Ectodermal cell (in vitro differentiated cells): ENCODE measurements around the gene TSHZ2.

ENCODE experiments used
- H3K27ac ChIP-seq: 2 replicates; pipeline ENCODE4 v1.7.0; 2013; ENCODE audit warnings: mild to moderate bottlenecking, low read depth, low read length; ENCODE audit not compliant: insufficient read depth, poor library complexity, severe bottlenecking
- H3K27me3 ChIP-seq: 2 replicates; pipeline ENCODE4 v1.7.0; 2013; ENCODE audit warnings: mild to moderate bottlenecking, low read length; ENCODE audit not compliant: insufficient read depth, control insufficient read depth, poor library complexity, severe bottlenecking
- H3K36me3 ChIP-seq: one replicate; pipeline ENCODE4 v1.7.0; 2013; ENCODE audit warnings: low read length; ENCODE audit not compliant: control insufficient read depth, insufficient read depth
- H3K4me1 ChIP-seq: one replicate; pipeline ENCODE4 v1.7.0; 2013; ENCODE audit warnings: low read length; ENCODE audit not compliant: control insufficient read depth, insufficient read depth
- H3K4me3 ChIP-seq: 2 replicates; pipeline ENCODE4 v1.7.0; 2013; ENCODE audit warnings: low read depth, low read length, control low read depth; ENCODE audit not compliant: insufficient read depth
- H3K9me3 ChIP-seq: 2 replicates; pipeline ENCODE4 v1.7.0; 2013; ENCODE audit warnings: mild to moderate bottlenecking, low read length, moderate library complexity; ENCODE audit not compliant: control insufficient read depth
- WGBS, 2 experiments: methylation state at CpG; one replicate each; pipeline ENCODE4 v1.1.7; 2013; ENCODE audit warnings: missing lambda C conversion rate in 2 of 2; 5-methylcytosine and 5-hydroxymethylcytosine counted together

The TSHZ2 gene

DNA sequence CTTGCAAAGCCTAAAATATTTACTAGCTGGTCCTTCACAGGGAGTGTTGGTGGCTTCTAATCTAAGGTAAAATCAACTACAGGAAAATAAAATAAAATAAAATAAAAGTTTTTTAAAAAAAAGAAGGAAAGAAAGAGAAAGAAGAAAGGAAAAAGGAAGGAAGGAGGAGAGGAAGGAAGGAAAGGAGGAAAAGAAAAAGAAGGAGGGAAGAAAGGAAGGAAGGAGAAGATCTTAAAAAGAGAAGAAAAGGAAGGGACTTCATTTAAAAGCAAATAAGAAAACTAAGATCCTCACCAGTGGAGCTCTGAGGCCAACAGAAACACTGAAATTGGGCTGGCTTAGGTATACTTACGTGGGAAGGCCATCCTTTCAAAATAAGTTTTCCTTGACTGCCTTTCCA, 178.4 kb downstream of the TSHZ2 start:
- no peaks in the 10 kb centered on the region for H3K9me3 ChIP-seq
- H3K36me3 ChIP-seq: no peaks in the 10 kb centered on the region
- H3K27ac ChIP-seq: no peak overlapping the region
- peaks cover 17% of the 10 kb centered on the region for H3K4me1 ChIP-seq
- WGBS, 2 experiments: 81 to 86% methylated on average over 1 of the region's 1 CpG
- no peaks in the 10 kb centered on the region for H3K27me3 ChIP-seq
- H3K4me3 ChIP-seq: no peak overlapping the region

DNA sequence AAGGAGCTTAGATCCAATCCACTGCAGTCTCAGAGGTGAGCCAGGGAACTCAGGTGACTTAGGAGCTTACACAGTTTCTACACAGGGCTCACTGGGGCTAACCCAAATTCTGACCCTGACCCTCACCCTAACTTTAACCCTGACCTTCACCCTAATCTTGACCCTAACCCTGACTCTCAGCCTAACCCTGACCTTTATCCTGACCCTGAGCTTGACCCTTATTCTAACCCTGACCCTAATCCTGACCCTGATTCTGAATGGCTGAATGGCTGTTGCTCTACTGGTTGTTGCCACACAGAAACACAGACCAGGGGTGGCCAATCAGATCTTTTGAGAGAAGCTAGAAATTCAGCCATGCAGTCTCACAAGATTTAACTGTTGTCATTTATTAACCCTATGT, 180.1 kb downstream of the TSHZ2 start:
- Histone ChIP-seq H3K36me3 (no peaks in the 10 kb centered on the region), H3K9me3 (no peaks in the 10 kb centered on the region), H3K27me3 (no peaks in the 10 kb centered on the region), H3K4me3 (no peak overlapping the region), H3K27ac (no peak overlapping the region), H3K4me1 (peaks cover 17% of the 10 kb centered on the region)

GRCh38 chr20:53154540-53154939, 182.4 kb downstream of the TSHZ2 start:
- 92 to 95% methylated on average over 1 to 2 of the region's 2 CpGs for whole genome bisulfite sequencing, 2 experiments
- H3K27ac ChIP-seq: no peak overlapping the region
- H3K9me3 ChIP-seq: no peaks in the 10 kb centered on the region

DNA sequence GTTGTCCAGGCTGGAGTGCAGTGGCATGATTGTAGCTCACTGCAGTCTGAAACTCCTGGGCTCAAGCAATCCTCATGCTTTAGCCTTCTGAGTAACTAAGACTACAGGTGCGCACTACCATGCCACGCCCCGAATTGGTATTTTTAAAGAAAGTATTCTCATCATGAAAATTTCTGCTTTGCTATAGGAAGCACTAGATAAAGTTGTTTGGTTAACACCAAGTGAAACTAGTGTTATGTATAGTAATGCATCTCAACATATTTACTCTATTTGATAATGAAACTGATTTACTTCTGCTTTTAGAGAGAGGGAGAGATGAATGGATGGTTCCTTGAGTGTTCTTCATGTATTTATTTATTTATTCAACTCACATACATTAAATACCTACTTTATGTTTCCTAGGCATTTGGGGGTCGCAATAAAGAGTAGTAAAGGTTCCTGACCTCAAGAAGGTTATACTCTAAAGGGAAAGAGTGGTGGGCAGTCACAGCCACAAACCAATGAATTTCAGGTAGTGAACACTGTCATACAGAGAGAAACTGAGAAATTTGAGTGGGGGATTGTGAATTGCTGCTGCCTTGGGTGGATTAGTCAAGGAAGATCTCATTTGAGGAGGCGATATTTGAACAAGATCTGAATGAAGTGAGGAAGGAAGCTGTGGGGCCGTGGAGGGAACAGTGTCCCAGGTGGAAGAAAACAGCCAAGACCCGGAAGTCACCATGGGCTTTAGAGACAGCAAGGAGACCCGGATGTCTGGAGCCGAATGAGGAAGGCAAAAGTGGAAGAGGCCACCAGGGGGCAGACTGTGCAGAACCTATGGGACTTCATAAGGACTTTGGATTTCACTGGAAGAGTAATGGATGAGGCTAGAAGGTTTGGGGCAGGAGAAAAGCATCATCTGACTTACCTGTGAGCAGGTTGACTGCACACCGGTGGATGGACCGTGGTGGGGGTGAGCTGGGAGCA, 185.6 kb downstream of the TSHZ2 start:
- H3K9me3 ChIP-seq: no peaks in the 10 kb centered on the region
- H3K4me1 ChIP-seq: peaks cover 7% of the 10 kb centered on the region
- 84 to 90% methylated on average over 11 of the region's 11 CpGs for WGBS, 2 experiments
- no peaks in the 10 kb centered on the region for H3K27me3 ChIP-seq
- H3K36me3 ChIP-seq: no peaks in the 10 kb centered on the region
- no peak overlapping the region for H3K27ac ChIP-seq
- no peak overlapping the region for H3K4me3 ChIP-seq

More at GRCh38 chr20:53154540-53154939, 182.4 kb downstream of the TSHZ2 start:
- Histone ChIP-seq H3K4me1 (peaks cover under 1% of the 10 kb centered on the region), H3K36me3 (no peaks in the 10 kb centered on the region), H3K27me3 (no peaks in the 10 kb centered on the region), H3K4me3 (no peak overlapping the region)

DNA sequence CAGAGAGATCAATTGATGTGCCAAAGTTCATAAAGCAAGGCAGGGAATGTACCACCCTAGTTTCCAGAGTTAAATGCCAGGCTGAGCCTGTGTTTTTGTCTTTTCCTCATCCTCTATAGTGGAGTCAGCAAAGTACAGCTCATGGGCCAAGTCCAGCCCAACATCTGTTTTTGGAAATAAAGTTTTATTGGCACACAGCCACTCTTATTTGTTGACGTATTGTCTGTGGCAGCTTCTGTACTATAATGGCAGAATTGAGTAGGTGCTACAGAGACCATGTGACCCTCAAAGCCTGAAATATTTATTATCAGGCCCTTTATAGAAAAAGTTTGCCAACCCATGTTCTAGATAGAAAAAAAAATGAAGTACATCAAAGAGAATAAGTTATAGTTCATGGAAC, 187.0 kb downstream of the TSHZ2 start:
- WGBS, 2 experiments: 96 to 100% methylated on average over 1 of the region's 1 CpG
- H3K27ac ChIP-seq: no peak overlapping the region
- no peaks in the 10 kb centered on the region for H3K9me3 ChIP-seq
- no peak overlapping the region for H3K4me3 ChIP-seq
- H3K4me1 ChIP-seq: peaks cover 7% of the 10 kb centered on the region
- H3K36me3 ChIP-seq: no peaks in the 10 kb centered on the region
- H3K27me3 ChIP-seq: no peaks in the 10 kb centered on the region

DNA sequence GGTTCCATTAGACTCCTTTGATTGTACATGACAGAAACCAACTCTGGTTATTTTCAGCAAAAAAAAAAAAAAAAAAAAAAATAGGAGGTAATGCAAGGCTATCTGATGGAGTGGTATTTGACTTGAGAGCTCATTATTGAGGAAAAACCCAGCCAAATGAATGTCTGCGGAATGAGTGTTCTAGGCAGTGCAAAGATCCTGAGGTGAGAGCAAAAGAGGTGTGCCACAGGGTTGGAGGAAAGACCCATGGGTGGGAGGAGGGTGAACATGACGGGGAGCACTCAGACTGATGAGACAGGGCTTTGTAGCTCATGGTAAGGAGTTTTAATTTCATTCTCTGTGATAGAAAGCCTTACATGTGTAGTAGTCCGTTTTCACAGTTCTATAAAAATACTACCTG, 188.9 kb downstream of the TSHZ2 start:
- 96 to 98% methylated on average over 3 of the region's 3 CpGs for WGBS, 2 experiments
- Histone ChIP-seq H3K36me3 (no peaks in the 10 kb centered on the region), H3K4me3 (no peak overlapping the region), H3K9me3 (no peaks in the 10 kb centered on the region), H3K27ac (no peak overlapping the region), H3K4me1 (peaks cover 7% of the 10 kb centered on the region), H3K27me3 (no peaks in the 10 kb centered on the region)

DNA sequence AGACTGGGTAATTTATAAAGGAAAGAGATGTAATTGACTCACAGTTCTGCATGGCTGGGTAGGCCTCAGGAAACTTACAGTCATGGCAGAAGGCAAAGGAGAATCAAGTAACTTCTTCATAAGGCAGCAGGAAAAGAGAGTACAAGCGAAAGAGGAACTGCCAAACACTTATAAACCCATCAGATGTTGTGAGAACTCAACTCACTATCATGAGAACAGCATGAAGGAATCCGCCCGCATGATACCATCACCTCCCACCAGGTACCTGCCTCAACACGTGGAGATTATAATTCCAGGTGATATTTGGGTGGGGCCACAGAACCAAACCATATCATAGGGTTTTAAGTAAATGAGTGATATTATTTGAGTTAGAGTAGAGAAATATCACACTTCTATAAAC, 189.3 kb downstream of the TSHZ2 start:
- no peak overlapping the region for H3K4me3 ChIP-seq
- no peaks in the 10 kb centered on the region for H3K27me3 ChIP-seq
- peaks cover 7% of the 10 kb centered on the region for H3K4me1 ChIP-seq
- no peaks in the 10 kb centered on the region for H3K9me3 ChIP-seq
- no peaks in the 10 kb centered on the region for H3K36me3 ChIP-seq
- WGBS, 2 experiments: 99 to 100% methylated on average over 1 to 4 of the region's 4 CpGs
- no peak overlapping the region for H3K27ac ChIP-seq

DNA sequence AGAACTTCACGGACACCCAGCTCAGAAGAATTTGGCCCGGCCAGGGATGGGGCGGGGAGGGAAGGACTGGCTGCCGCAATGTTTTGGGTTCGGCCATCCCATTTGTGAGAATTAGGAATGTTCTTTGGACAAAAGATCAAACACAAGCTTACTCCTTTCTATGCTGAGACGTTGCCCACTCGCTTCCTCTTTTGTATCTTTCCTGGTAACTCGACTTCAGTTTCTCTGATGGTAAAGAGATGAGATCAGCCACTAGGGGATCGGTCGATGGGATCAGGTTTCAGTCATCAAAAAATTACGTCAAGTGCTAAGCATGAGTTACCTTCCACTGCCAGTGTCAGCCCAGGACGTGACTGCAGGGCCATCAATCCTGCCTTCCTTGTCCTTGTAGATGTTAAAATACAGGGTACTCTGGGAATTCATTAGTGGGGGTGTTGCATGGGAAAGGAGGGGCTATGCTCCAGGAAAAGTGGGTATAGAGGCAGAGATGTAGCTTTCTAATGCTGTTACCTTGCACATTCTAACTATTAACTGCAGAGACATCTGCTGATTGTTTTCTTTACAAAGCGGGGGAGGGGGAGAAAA, 190.2 kb downstream of the TSHZ2 start:
- Histone ChIP-seq H3K4me3 (no peak overlapping the region), H3K36me3 (no peaks in the 10 kb centered on the region), H3K27me3 (no peaks in the 10 kb centered on the region), H3K27ac (peak overlapping the region; percentile 29), H3K4me1 (peaks cover 7% of the 10 kb centered on the region), H3K9me3 (no peaks in the 10 kb centered on the region)
- 17 to 22% methylated on average over 12 to 13 of the region's 13 CpGs for WGBS, 2 experiments

- no peak overlapping the region for H3K27ac ChIP-seq
- H3K27me3 ChIP-seq: no peaks in the 10 kb centered on the region
- H3K36me3 ChIP-seq: no peaks in the 10 kb centered on the region
- WGBS, 2 experiments: 86 to 90% methylated on average over 3 of the region's 3 CpGs
- H3K4me3 ChIP-seq: no peak overlapping the region
- H3K4me1 ChIP-seq: peaks cover 7% of the 10 kb centered on the region
- no peaks in the 10 kb centered on the region for H3K9me3 ChIP-seq
Measured at GRCh38 chr20:53163486-53163885, 191.3 kb downstream of the TSHZ2 start.

GRCh38 chr20:53164072-53164471, 191.9 kb downstream of the TSHZ2 start:
- Histone ChIP-seq H3K27ac (no peak overlapping the region), H3K36me3 (no peaks in the 10 kb centered on the region), H3K4me3 (no peak overlapping the region), H3K9me3 (no peaks in the 10 kb centered on the region), H3K27me3 (no peaks in the 10 kb centered on the region), H3K4me1 (peaks cover 7% of the 10 kb centered on the region)
